Stimulated activated naive CD8-positive, alpha-beta T cell treated with anti-CD3 and anti-CD28 coated beads, Interleukin-15, Interleukin-2, amounts not matched to agents 100 ng/mL and 50 ng/mL, for 24 hours (primary cell): ENCODE results near the gene TRAPPC11.

ENCODE experiments used
- H3K27ac Mint-ChIP-seq: one replicate; pipeline ENCODE4 v1.8.0; 2021; ENCODE audit warnings: mild to moderate bottlenecking, mixed read lengths
- H3K27me3 Mint-ChIP-seq: one replicate; pipeline ENCODE4 v1.8.0; 2021; ENCODE audit warnings: mixed read lengths
- H3K36me3 Mint-ChIP-seq: one replicate; pipeline ENCODE4 v1.8.0; 2021; ENCODE audit warnings: low read depth, mixed read lengths
- H3K4me1 Mint-ChIP-seq: one replicate; pipeline ENCODE4 v1.8.0; 2021; ENCODE audit warnings: low read depth, mixed read lengths
- H3K4me3 Mint-ChIP-seq: one replicate; pipeline ENCODE4 v1.8.0; 2021; ENCODE audit warnings: mild to moderate bottlenecking, mixed read lengths
- H3K9me3 Mint-ChIP-seq: one replicate; pipeline ENCODE4 v1.8.0; 2021; ENCODE audit warnings: mixed read lengths

Gene TRAPPC11

DNA sequence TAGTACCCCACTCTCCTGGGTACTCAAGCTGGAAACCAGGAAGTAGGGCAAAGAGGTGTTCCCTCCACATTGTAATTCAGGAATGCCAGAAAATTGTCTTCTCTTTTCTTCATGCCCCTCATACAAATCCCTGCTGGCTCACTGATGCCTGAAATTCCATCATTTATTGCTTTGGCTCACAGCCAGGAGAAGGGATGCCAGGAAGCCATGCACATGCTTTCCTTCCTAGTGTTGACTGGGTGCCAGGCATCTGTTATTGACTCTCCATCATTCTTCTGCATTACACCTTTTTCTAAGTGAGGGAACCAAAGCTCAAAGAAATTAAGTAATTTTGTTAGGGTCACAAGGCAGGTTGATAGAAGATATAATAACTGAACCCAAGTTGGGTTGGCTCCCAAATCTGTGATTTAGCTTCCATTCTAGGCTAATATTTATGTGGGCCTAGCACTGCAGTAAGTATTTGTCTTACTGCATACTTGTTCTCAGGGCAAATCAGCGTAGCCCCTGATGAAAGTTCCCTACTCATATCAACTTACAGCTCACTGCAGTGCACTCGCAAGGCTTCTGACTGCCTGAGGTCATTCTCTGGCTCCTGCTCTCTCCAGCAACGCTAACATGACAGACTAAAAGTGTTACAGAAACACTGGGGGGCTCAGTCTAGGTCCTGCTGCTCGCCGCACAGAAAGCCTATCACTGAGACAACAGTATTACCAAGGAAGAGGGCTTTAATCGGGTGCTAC, 89.0 kb downstream of the TRAPPC11 start:
- no peaks in the 10 kb centered on the region for H3K36me3 Mint-ChIP-seq
- no peak overlapping the region for H3K4me3 Mint-ChIP-seq
- no peaks in the 10 kb centered on the region for H3K9me3 Mint-ChIP-seq
- peaks cover 28% of the 10 kb centered on the region for H3K27me3 Mint-ChIP-seq
- H3K4me1 Mint-ChIP-seq, result no peaks in the 10 kb centered on the region
- H3K27ac Mint-ChIP-seq, result no peak overlapping the region

DNA sequence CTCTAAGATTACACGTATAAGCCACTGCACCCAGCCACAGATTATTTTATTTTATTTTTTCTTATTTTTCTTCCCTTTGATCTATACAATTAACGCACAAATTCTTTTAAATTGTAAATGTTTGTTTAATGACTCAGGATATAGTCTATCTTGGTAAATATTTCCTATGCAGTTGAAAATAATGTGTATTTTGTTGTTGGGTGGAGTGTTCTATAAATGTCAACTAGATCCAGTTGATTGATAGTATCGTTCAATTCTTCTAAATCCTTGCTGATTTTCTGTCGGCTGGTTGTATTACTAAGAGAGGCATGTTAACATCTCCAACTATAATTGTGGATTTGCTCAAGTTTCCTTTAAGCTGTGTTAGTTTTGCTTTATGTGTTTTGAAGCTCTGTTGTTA, 92.0 kb downstream of the TRAPPC11 start:
- H3K4me3 Mint-ChIP-seq, result no peak overlapping the region
- no peak overlapping the region for H3K27ac Mint-ChIP-seq
- H3K27me3 Mint-ChIP-seq, result peaks cover 17% of the 10 kb centered on the region
- H3K9me3 Mint-ChIP-seq, result no peaks in the 10 kb centered on the region
- no peaks in the 10 kb centered on the region for H3K4me1 Mint-ChIP-seq
- H3K36me3 Mint-ChIP-seq, result no peaks in the 10 kb centered on the region

DNA sequence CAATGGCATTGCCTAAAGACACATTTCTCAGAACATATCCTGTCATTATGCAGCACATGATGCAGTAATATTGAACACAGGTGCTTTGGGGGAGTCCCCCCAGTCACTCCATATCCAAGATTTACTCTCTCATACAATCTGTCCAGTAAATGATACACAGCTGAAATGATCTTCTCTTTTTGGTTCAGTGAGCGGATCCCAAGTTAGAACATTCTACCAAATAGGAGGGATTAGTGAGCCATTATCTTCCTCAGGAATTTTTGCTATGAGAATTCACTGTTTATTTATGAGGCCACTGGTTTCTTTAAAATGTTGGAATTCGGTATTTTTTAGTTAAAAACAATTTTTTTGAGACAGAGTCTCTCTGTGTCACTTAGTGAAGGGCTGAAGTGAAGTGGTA, 96.5 kb downstream of the TRAPPC11 start:
- no peaks in the 10 kb centered on the region for H3K4me1 Mint-ChIP-seq
- H3K9me3 Mint-ChIP-seq, result no peaks in the 10 kb centered on the region
- H3K4me3 Mint-ChIP-seq, result no peak overlapping the region
- peaks cover 25% of the 10 kb centered on the region for H3K27me3 Mint-ChIP-seq
- no peak overlapping the region for H3K27ac Mint-ChIP-seq
- no peaks in the 10 kb centered on the region for H3K36me3 Mint-ChIP-seq

DNA sequence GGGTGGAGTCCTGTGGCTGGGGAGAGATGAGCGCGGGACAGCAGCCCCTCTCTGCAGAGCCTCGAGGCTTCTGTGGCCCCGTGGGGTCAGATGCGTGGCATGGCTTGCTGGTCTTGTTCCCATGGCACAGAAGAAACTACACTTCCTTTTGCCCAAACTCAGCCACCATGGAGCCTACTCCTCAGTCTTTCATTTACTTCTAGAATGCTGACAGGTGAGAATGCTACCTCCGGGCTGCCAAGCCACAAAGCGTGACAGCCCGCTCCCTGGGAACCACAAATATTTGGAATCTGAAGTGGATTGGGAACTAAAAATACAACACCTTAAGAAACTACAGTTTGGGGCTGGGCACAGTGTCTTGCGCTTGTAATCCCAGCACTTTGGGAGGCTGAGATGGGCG, 98.0 kb downstream of the TRAPPC11 start:
- Mint-ChIP-seq H3K4me1 (no peaks in the 10 kb centered on the region), H3K4me3 (no peak overlapping the region), H3K36me3 (no peaks in the 10 kb centered on the region), H3K9me3 (no peaks in the 10 kb centered on the region), H3K27me3 (peaks cover 20% of the 10 kb centered on the region), H3K27ac (no peak overlapping the region)

DNA sequence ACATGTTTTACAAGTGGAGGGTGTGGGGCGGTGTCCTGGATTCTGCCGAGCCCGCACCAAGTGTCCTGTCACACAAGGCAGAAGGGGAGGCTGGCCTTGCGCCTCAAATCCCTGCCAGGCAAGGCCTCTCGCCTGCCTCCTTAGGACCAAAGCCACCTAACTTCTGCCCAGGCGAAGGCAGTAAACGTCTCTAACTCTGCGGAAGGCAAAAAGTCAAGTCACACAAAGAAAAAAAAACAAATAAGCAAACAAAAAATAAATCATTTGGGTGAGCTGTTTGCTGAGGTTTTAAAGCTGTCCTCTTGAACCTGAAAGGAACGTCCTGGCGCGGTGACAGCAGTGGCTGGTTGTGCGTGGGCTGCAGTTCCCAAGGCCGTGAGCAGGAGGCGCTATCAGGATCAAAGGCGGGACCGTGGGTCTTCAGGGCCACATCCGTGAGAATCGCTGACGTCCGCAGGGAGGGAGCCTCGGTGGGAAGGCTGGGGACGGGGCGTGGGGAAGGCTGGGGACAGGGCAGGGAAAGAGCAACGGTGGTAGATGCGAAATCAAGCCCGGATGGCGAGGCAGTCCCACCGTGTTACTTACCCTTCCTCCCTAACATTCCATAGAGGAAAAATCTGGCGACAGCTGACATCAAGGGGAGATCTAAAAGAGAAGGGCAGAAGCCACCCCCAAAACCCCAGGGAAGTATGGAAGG, 99.1 kb downstream of the TRAPPC11 start:
- H3K4me1 Mint-ChIP-seq, result no peaks in the 10 kb centered on the region
- H3K36me3 Mint-ChIP-seq, result no peaks in the 10 kb centered on the region
- H3K4me3 Mint-ChIP-seq, result no peak overlapping the region
- no peaks in the 10 kb centered on the region for H3K9me3 Mint-ChIP-seq
- no peak overlapping the region for H3K27ac Mint-ChIP-seq
- peaks cover 14% of the 10 kb centered on the region for H3K27me3 Mint-ChIP-seq

DNA sequence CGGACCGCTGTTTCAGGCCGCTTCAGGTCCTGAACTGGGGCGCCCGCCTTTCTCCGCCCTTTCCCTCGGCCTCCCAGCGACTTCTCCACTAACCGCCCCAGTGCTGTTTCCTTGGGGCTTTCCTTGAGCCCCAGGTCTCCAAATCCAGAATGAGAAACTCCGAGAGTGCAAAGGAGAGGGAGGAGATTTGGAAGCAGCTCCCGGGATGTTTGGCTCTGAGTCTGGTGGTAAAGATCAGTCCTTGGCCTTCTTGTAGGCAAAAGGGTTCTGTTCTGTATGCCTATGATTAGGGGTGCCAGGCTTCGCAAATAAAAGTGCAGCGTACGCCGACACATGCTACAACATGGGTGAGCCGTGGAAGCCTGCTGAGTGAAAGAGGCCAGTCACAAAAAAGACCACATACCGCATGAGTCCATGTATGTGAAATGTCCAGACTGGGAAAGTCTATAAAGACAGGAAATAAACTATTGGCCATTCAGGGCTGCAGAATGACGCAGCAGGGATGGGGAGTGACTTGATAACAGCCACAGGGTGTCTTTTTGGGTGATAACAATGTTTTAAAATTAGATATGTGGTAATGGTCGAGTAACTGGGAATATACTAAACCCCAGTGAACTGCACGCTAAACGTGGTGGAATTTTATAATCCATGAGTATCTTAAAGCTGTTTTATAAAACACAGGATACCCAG, 99.8 kb downstream of the TRAPPC11 start:
- Mint-ChIP-seq H3K4me3 (no peak overlapping the region), H3K36me3 (no peaks in the 10 kb centered on the region), H3K4me1 (no peaks in the 10 kb centered on the region), H3K27me3 (peaks cover 14% of the 10 kb centered on the region), H3K27ac (no peak overlapping the region), H3K9me3 (no peaks in the 10 kb centered on the region)

DNA sequence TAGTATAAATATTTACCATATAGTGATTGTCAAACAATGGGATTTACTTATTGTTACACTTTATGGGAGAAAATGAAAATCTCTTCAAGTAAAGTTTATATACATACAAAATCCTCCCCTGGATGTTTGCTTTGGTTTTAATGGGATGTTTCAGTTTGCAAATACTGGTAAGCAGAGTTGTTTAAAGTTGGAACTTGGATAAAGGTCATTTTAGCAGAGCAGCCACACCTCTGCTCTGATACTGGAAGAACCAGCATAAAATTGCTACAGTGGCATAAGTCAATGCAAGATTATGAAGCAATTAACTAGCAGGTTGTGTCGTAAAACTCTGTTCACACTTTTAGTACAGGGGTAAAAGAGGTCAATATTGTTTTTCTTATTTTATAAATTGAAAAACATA, 101.2 kb downstream of the TRAPPC11 start:
- H3K4me3 Mint-ChIP-seq, result no peak overlapping the region
- H3K9me3 Mint-ChIP-seq, result no peaks in the 10 kb centered on the region
- H3K4me1 Mint-ChIP-seq, result no peaks in the 10 kb centered on the region
- H3K27me3 Mint-ChIP-seq, result peaks cover 19% of the 10 kb centered on the region
- no peak overlapping the region for H3K27ac Mint-ChIP-seq
- H3K36me3 Mint-ChIP-seq, result no peaks in the 10 kb centered on the region
